HG03521 (cell line): Measurements from ENCODE around the gene ST7.

Experiments used
- ATAC-seq: cut with Tn5 transposase; IDR thresholded peaks from one replicate; pipeline ENCODE4 v1.9.1; 2021; ENCODE audit warnings: mild to moderate bottlenecking, moderate library complexity; ENCODE audit not compliant: unreplicated experiment

ST7 gene

GRCh38 chr7:117008118-117008885, 55.0 kb downstream of the ST7 start:
- no peak for ATAC-seq

- ATAC-seq, result no peak
Measured at GRCh38 chr7:117008886-117009531, 55.7 kb downstream of the ST7 start.

- no peak for ATAC-seq
Measured at GRCh38 chr7:117009705-117010361, 56.5 kb downstream of the ST7 start.

GRCh38 chr7:117010375-117011133, 57.3 kb downstream of the ST7 start:
- ATAC-seq, result peak; percentile 31

GRCh38 chr7:117011419-117012260, 58.3 kb downstream of the ST7 start:
- peak; percentile 85 for ATAC-seq

- ATAC-seq, result no peak
Measured at GRCh38 chr7:117012284-117012683, 59.0 kb downstream of the ST7 start.

GRCh38 chr7:117012696-117013095, 59.4 kb downstream of the ST7 start:
- ATAC-seq, result no peak

- no peak for ATAC-seq
Measured at GRCh38 chr7:117014099-117014656, 60.9 kb downstream of the ST7 start.

GRCh38 chr7:117014673-117015133, 61.4 kb downstream of the ST7 start:
- ATAC-seq, result peak; percentile 37

GRCh38 chr7:117015258-117016184, 62.2 kb downstream of the ST7 start:
- ATAC-seq, result no peak

- no peak for ATAC-seq
Measured at GRCh38 chr7:117017017-117017451, 63.7 kb downstream of the ST7 start.

- ATAC-seq, result no peak
Measured at GRCh38 chr7:117017702-117018266, 64.5 kb downstream of the ST7 start.

- ATAC-seq, result no peak
Measured at GRCh38 chr7:117018713-117019112, 65.4 kb downstream of the ST7 start.

GRCh38 chr7:117019287-117019686, 66.0 kb downstream of the ST7 start:
- no peak for ATAC-seq

- ATAC-seq, result no peak
Measured at GRCh38 chr7:117019786-117020590, 66.7 kb downstream of the ST7 start.

GRCh38 chr7:117020591-117020973, 67.3 kb downstream of the ST7 start:
- ATAC-seq, result no peak

- ATAC-seq, result no peak
Measured at GRCh38 chr7:117021366-117021765, 68.1 kb downstream of the ST7 start.

- no peak for ATAC-seq
Measured at GRCh38 chr7:117021986-117022385, 68.7 kb downstream of the ST7 start.
